Fibroblast of mammary gland (primary cell): ENCODE measurements around the gene MAP2K4.

ENCODE experiments used
- DNase-seq: peaks from one replicate; pipeline ENCODE4 v3.0.0-alpha.2; 2010; ENCODE audit warnings: low read depth
- H3K4me3 ChIP-seq: 2 replicates; pipeline ENCODE4 v1.5.1; 2011; ENCODE audit warnings: low read depth, mild to moderate bottlenecking, low read length, moderate library complexity; ENCODE audit not compliant: control insufficient read depth
- TF ChIP-seq, protein P1 (sequence below): conservative IDR thresholded peaks from 2 replicates; pipeline ENCODE4 v1.5.1; 2011; ENCODE audit warnings: low read depth, low read length, inconsistent platforms; ENCODE audit not compliant: control insufficient read depth, insufficient read depth

Gene MAP2K4

DNA sequence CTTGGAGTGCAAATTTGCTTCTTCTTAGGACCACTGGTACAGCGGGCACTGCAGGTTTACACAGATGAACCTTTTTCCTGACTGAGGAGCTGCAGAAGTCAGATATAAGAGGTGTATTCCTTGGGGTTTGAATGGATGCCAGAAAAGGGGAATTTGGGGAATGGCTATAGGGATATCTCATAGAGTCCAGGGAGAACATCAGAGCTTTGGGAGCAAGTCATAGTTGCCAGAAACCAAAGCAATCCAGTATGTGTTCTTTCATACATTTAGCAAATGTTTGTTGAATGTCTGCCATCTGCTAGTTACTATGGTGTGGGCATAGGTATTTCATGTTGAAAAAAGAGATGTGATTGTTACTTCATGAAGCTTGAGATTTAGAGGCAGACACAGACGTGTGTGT is 46.8 kb downstream of the MAP2K4 start:
- TF ChIP-seq, protein P1, sequence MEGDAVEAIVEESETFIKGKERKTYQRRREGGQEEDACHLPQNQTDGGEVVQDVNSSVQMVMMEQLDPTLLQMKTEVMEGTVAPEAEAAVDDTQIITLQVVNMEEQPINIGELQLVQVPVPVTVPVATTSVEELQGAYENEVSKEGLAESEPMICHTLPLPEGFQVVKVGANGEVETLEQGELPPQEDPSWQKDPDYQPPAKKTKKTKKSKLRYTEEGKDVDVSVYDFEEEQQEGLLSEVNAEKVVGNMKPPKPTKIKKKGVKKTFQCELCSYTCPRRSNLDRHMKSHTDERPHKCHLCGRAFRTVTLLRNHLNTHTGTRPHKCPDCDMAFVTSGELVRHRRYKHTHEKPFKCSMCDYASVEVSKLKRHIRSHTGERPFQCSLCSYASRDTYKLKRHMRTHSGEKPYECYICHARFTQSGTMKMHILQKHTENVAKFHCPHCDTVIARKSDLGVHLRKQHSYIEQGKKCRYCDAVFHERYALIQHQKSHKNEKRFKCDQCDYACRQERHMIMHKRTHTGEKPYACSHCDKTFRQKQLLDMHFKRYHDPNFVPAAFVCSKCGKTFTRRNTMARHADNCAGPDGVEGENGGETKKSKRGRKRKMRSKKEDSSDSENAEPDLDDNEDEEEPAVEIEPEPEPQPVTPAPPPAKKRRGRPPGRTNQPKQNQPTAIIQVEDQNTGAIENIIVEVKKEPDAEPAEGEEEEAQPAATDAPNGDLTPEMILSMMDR: no peak
- no peak for DNase-seq
- H3K4me3 ChIP-seq: no peak overlapping the region

DNA sequence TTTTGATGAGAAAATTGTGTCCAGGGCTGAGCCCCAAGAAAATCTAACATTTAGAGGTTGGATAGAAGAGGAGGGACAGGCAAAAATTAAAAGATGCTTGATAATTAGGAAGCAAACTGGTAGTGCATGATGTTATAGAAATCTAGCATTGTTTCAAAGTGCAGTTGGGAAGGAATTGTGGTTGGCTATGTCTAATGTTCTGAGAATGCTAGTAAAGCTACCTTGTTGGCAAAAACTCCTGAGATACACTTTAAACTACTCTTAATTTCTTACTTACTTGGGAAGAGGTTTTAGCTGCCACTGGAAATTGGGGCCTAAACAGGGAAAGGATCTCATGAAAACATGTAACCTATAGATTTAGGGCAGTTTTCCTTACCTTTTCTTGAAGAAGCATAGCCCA is 48.3 kb downstream of the MAP2K4 start:
- no peak overlapping the region for H3K4me3 ChIP-seq
- TF ChIP-seq, protein P1: no peak
- DNase-seq: no peak

DNA sequence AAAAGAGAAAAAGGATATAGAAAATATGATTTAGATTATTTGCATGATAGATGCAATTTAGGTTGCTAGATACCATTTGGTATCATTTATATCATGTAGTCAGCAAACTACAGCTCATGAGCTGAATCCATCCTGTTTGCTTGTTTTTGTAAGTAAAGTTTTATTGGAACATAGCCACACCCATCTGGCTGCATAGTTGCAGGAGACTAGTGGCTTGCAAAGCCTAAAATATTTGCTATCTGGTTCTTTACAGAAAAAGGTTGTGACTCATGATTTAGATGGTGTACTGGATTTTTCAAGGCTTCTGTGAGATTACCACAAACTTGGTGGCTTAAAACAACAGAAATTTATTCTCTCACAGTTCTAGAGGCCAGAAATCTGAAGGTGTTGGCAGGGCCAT is 49.9 kb downstream of the MAP2K4 start:
- DNase-seq: peak; percentile 81
- TF ChIP-seq, protein P1: no peak
- no peak overlapping the region for H3K4me3 ChIP-seq

DNA sequence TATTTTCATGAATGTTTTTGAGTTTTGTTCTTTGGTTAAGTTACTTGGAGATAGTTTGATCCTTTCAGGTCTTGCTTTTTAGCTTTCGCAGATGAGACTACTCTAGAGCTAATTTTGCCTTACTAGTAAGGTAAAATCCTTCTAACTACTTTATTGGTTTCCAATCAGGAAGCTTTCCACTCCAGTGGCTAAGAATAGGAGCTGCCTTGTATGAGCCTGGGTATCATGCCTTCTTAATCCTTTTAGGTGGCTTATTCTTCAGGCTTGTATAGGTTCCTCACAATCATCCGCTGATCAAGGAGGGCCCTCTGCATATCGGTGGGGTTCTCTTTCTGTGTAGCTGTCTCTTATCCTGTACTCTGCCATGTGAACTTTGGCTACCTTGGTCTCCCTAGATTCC is 53.7 kb downstream of the MAP2K4 start:
- TF ChIP-seq, protein P1: no peak
- no peak for DNase-seq
- no peak overlapping the region for H3K4me3 ChIP-seq

DNA sequence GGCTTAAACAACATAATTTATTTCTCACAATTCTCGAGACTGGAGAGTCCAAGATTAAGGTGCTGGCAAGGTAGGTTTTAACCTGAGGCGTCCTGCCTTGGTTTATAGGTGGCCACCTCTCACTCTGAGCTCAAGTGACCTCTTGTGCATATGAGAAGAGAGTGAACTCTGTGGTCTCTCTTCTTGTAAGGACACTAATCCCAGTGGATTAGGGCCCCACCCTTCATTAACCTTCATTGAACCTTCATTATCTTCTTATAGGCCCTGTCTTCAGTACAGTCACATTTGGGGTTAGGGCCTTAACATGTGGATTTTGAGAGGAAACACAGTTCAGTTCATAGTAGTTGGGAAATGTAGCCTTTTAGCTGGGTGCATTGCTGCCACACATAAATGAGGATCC is 57.1 kb downstream of the MAP2K4 start:
- no peak for DNase-seq
- TF ChIP-seq, protein P1: no peak
- H3K4me3 ChIP-seq: no peak overlapping the region

DNA sequence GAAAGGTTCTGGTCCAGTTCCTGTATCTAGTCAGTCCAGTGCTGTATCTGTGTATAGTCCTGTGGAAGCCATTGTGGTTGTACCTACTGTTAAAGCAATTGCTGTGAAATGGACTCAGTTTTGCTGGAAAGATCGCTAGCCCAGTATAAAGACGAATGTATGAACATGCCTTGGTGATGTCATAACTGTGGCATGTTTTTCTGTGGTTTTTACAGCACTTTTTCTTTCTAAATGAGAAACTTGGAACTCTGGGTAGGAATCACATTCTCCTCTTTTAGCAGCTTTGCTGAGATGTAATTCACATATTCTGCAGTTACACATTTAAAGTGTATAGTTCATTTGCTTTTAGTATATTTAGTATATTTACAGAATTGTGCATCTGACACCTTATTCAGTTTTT is 58.1 kb downstream of the MAP2K4 start:
- H3K4me3 ChIP-seq: no peak overlapping the region
- DNase-seq: peak; percentile 77
- TF ChIP-seq, protein P1: no peak

DNA sequence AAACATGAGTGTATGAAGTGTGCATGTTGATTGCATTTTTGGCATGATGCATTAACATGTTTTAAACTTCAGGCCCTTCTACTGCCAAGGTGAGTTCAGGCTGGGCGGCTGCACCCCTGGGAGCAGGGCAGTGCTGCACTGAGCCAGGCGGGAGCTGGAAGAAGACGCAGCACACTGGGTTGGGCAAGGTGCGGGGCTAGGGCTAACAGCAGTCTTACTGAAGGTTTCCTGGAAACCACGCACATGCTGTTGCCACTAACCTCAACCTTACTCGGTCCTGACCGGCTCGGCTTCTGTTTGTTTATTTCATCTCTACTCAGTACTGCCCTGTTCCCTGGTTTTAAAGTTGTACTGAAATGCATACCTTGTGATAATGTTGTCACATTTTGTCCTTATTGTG is 61.0 kb downstream of the MAP2K4 start:
- no peak overlapping the region for H3K4me3 ChIP-seq
- no peak for DNase-seq
- TF ChIP-seq, protein P1: no peak
